Activated CD8-positive, alpha-beta memory T cell treated with anti-CD3 and anti-CD28 coated beads for 36 hours (primary cell): ENCODE data around the gene KLK13. TPM values are rescaled to one million over a fixed set of nuclear protein-coding genes. Genes with fewer than 3 reads are reported as not detected.

Experiments used
- CTCF ChIA-PET: fragments of 350-600 bp; sonication (Branson Sonifier 250); formaldehyde crosslinking; loops from one replicate; lab custom pipeline; 2021; ENCODE audit warnings: antibody characterized with exemption; lab: Charles Lee
- POLR2A ChIA-PET: fragments of 350-600 bp; sonication (Branson Sonifier 250); formaldehyde crosslinking; loops from one replicate; lab custom pipeline; 2021; ENCODE audit warnings: antibody characterized with exemption; lab: Charles Lee
- total RNA-seq, 2 experiments: library from RNA; stranded (reverse); gene quantifications; one replicate each; pipeline ENCODE4 v1.2.3, GENCODE V29; 2021

Gene KLK13
- total RNA-seq, 2 experiments from 2014 or later, result not detected

- CTCF ChIA-PET, result interaction anchor here (0.6 to 0.8 kb wide), 2 partner anchors 169 to 226 kb away, joined by 3 to 4 read pairs; no protein-coding TSS in a partner anchor
- POLR2A ChIA-PET, result no interaction called here
Observed at GRCh38 chr19:51070334-51071094, 5.6 kb upstream of the KLK13 start.

DNA sequence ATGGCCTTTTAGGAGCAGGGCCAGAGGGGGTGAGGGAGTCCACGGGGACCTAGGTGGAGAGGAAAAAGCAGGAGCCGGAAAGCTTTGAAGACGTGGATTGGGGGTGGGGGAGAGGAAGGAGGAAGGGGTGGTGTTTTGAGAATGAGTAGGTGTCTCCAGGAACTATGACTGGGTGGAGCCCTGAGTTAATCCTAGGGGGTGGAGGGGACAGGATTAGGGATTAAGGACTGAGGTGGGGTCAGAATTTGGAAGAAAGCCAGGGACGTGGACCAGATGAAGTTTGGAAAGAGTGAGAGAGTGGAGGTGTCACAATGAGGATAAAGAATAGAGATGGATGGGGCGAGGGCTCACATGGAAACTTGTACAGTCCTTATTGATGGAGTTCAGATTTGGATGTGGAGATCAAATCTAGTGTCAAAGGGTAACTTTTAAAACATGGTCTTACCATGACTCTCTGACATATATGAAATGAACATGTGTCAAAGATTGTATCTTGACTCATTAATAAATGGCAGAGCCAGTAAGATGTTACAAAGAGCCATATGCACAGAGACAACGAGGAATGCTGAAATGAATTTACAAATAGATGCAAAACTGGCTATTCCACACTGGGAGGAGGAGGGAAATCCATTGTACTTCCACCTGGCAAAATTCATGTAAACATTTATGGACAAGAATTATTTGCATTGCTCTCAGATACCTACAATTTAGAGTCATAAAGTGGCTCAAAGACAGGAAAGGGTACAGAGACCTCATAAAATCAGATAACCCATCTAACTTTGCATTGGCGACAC is 1.7 kb upstream of the KLK13 start:
- ChIA-PET POLR2A (no interaction called here), CTCF (no interaction called here)

- POLR2A ChIA-PET, result interaction anchor here (0.6 kb wide), 1 partner anchor 88 kb away, joined by 3 read pairs; no protein-coding TSS in a partner anchor
- CTCF ChIA-PET, result no interaction called here
Observed at GRCh38 chr19:51065221-51065960, 499 bp upstream of the KLK13 start.

DNA sequence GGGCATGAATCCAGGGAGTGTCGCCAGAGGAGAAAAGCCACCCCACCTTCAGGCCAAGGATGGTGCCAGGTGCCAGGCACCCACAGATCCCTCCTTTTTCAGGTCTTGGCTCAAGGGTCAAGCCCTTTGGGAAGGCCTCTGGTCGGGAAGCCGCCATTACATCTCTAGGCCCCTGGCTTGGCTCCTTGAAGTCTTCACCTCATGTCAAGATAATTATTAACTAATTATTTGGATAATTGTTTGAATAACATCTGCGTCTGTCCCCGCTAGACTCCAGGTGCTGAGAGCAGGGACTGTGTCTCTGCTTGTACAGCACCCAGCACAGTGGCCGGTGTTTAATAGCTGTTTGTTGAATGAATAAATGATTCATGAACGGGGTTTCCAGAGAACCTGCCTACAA is 1.2 kb downstream of the KLK13 start:
- CTCF ChIA-PET, result no interaction called here
- POLR2A ChIA-PET, result interaction anchor here (0.6 kb wide), 1 partner anchor 50 kb away, joined by 3 read pairs; no protein-coding TSS in a partner anchor

GRCh38 chr19:51060973-51061372 is 3.9 kb downstream of the KLK13 start:
- ChIA-PET CTCF (no interaction called here), POLR2A (interaction anchor here (0.6 kb wide), 1 partner anchor 356 kb away, joined by 3 read pairs; the partner anchor contains the start of gene SIGLEC10)

GRCh38 chr19:51060336-51060735 is 4.6 kb downstream of the KLK13 start:
- POLR2A ChIA-PET, result no interaction called here

DNA sequence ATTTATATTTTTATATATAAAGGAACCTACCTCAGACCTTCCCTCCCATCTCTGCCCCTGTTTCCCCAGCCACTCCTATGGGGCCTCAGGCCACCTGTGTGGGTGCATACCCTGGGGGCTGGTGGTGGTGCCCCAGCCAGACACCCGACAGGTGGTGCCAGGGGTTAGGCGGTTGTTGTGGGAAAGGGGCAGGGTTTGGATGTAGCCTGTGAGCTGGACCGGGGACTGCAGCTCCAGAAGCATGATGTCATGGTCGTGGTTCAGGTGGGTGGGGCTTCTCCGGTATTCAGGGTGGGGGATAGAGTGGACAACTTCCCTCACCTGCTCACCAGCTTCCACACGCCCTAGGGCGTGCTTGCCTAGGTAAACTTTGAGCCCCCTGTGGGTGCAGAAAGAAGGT is 5.2 kb downstream of the KLK13 start:
- ChIA-PET POLR2A (no interaction called here), CTCF (no interaction called here)

More at GRCh38 chr19:51060336-51060735, 4.6 kb downstream of the KLK13 start:
- CTCF ChIA-PET, result no interaction called here

DNA sequence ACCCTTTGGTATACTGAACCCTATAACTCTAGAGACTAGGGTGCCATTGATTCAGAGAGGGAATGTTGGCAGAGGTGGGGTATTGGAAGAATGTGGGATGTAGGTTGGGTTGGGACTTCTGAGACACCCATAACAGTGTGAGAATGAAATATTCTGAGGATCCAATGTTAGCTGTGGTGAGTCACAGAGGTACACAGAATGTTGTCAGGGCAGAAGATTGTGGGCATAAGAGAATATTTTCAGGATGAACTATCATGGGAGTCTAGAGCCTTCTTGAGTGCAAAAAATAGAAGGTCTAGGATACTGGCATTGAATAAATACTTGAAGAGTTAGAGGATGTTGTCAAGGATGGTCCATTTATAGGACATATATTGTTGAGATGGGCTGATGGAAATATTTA is 9.0 kb downstream of the KLK13 start:
- ChIA-PET POLR2A (no interaction called here), CTCF (no interaction called here)

GRCh38 chr19:51047031-51047335 is 17.9 kb downstream of the KLK13 start:
- ChIA-PET CTCF (no interaction called here), POLR2A (no interaction called here)

DNA sequence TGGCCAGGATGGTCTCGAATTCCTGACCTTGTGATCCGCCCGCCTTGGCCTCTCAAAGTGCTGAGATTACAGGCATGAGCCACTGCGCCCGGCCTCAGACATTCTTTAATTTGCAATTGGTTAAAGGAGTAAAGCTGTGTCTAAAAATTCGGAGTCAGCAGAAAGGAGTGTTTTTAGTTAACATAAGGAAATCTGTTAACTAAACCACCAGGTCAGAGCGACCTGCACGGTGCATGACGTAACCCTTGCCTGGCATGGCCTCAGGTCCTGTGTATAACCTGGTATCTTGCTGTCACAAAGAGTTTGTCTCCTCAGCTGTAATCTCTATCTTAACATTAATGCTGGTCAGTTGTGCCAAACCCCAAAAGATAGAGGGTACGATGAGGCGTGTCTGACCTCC is 20.6 kb downstream of the KLK13 start:
- ChIA-PET POLR2A (interaction anchor here (0.6 kb wide), 1 partner anchor 1949 kb away, joined by 6 read pairs; no protein-coding TSS in a partner anchor), CTCF (no interaction called here)

GRCh38 chr19:51043497-51043896 is 21.4 kb downstream of the KLK13 start:
- CTCF ChIA-PET, result no interaction called here

GRCh38 chr19:51040151-51040550 is 24.7 kb downstream of the KLK13 start:
- ChIA-PET POLR2A (no interaction called here), CTCF (no interaction called here)

More at GRCh38 chr19:51043497-51043896, 21.4 kb downstream of the KLK13 start:
- POLR2A ChIA-PET, result interaction anchor here (0.6 kb wide), 1 partner anchor 1948 kb away, joined by 6 read pairs; no protein-coding TSS in a partner anchor

- ChIA-PET POLR2A (no interaction called here), CTCF (no interaction called here)
Observed at GRCh38 chr19:51036519-51036918, 28.4 kb downstream of the KLK13 start.

DNA sequence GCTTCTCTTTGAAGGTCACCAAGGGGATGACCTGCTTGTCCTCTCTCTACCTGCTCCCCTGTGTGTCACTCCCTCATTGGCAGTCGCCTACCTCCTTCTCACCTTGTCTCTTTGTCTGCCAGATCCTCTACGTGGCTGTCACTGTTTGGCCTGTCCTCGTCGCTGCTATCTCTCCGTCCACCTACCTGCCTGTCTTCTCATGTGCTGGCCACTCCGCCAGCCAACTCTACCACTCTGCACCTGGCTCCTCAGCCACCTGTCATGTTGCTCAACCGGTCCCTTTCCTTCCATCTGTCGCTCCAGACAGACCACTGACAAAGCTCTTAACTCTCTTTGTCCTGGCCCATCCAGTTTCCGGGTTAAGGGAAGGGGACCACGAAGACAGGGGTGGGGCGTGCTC is 30.2 kb downstream of the KLK13 start, which contains the start of gene KLK12:
TSS of gene KLK12 (minus strand) at position 299 of the 400 bp plus-strand sequence. CDS start 381 bp downstream, outside the sequence.
- POLR2A ChIA-PET, result no interaction called here
- CTCF ChIA-PET, result interaction anchor here (0.8 kb wide), 1 partner anchor 17 kb away, joined by 3 read pairs; no protein-coding TSS in a partner anchor

- ChIA-PET POLR2A (no interaction called here), CTCF (no interaction called here)
Observed at GRCh38 chr19:51031880-51032225, 33.0 kb downstream of the KLK13 start.

DNA sequence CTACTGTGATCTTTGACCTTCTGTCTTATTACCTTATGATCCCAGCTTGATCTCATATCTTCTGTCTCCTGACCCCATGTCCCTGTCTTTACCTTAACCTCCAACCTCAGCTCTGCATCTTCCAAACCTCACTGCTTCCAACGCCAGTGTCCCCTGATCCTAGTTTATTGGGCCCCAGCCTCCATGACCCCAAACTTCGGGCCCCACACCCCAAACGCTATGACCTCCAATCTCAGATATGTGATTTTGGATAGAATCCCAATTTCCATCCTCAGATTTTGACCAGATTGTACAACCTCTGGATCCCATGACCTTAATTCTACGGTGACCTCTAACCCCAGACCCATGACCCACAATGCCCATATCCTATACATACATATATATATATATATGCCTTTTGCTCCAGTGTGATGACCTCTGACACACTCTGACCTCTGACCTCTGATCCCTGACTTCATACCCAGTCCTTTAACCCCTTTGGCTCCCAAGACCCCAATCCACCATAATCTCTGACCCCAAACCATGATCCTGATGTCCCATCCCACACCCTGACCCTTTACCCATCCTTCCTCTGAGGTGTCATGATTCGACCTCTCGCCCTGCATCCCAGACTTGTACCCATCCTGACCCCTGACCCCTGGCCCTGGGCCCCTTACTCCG is 33.5 kb downstream of the KLK13 start:
- POLR2A ChIA-PET, result no interaction called here

DNA sequence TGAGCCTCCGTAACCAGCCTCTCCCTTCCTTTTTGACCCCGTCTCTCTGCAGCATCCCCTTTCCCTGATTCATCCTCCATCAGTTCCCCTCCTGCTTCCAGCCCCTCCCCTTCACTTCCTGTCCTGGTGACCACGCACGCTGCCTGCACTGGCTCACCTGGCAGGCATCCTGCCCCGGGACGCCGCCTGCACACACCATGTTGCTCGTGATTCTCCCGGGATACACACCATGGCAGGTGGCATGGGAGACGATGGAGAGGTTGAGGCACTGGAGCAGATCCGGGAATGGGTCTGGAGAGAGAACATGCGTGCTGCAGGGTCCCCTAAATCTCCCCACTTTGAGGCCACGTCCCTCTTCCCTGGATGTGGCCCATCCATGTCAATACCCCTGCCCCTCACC is 34.3 kb downstream of the KLK13 start:
- POLR2A ChIA-PET, result no interaction called here

More for the DNA sequence above, 33.5 kb downstream of the KLK13 start:
- CTCF ChIA-PET, result no interaction called here

GRCh38 chr19:51029718-51030117 is 35.2 kb downstream of the KLK13 start:
- CTCF ChIA-PET, result no interaction called here
- POLR2A ChIA-PET, result no interaction called here

More for the DNA sequence above, 34.3 kb downstream of the KLK13 start:
- CTCF ChIA-PET, result no interaction called here

GRCh38 chr19:51027873-51028272 is 37.0 kb downstream of the KLK13 start:
- CTCF ChIA-PET, result no interaction called here
- POLR2A ChIA-PET, result no interaction called here
